HG03039 (cell line): ENCODE measurements around the gene TMEM143.
"Not testable (repeated sequence)": the region's sequence is repeated elsewhere in the genome, so short reads cannot be mapped to it uniquely, and the experiment has no call there.

Experiments used
- ATAC-seq: cut with Tn5 transposase; IDR thresholded peaks from one replicate; pipeline ENCODE4 v1.9.1; 2021; ENCODE audit warnings: mild to moderate bottlenecking, moderate library complexity; ENCODE audit not compliant: unreplicated experiment

TMEM143 gene

DNA sequence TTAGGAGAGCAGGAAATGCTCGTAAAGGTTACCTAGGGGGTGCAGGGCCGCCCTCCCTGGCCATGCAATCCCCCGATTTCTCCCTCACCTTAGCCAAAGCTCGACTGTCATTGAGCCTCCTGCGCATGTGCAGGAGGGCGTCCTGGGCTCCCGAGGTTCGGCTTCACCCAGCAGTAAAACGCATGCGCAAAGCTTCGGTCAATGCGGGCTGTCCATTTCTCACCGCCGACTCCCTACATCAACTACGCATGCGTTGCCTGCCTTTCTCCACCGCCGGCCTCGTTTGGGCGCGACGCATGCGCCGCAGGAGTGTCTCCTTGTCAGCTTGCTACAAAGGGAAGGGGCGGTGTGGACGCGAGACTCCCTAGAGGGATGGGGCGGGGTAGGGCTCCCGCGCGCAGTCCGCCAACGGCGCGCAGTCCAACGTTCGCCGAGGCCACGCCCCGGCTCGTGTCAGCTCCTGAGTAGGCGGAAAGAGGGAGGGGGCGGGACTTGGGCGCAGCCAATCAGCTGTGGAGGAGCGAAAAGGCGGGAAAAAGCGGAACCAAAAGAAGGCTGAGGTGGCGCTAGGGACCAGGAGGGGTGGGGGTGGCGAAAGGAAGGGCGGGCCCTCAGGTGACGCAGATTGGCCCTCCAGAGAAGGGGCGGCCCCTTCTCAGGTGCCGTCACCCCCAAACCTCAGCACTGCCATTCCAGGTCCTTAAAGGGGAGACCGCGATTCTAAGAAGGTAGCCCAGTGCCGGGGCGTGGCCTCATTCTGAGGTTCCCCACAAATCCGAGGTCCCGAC, at the start of gene TMEM143, which contains the start of gene SYNGR4:
TMEM143 (minus strand) TSS at position 131 of the 788 bp plus-strand sequence; CDS start at position 111, 20 bp downstream.
SYNGR4 (plus strand) TSS at position 558 of the 788 bp plus-strand sequence. CDS start 1,476 bp downstream, outside the sequence.
- ATAC-seq, result peak; percentile 64

- ATAC-seq, result no peak
These were observed 42.1 kb upstream of the TMEM143 start for GRCh38 chr19:48405850-48406249.

GRCh38 chr19:48405010-48405659, 41.4 kb upstream of the TMEM143 start:
- ATAC-seq, result no peak

DNA sequence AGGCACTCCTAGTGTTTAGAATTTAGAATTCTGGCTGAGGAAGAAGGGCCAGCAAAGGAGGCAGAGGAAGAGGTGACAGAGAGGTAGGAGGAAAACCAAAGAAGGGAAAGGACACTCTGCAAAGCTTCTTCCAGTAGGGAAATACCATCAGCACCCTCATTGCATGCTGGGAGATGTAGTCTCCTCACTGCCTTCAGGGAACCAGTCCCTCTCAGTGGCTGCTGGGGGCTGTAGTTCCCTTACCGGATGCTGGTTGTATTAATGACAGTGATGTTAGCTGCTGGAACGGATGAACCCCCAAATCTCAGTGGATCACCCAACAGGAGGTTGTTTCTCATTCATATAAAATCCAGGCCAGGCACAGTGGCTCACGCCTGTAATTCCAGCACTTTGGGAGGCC, 39.9 kb upstream of the TMEM143 start:
- no peak for ATAC-seq

DNA sequence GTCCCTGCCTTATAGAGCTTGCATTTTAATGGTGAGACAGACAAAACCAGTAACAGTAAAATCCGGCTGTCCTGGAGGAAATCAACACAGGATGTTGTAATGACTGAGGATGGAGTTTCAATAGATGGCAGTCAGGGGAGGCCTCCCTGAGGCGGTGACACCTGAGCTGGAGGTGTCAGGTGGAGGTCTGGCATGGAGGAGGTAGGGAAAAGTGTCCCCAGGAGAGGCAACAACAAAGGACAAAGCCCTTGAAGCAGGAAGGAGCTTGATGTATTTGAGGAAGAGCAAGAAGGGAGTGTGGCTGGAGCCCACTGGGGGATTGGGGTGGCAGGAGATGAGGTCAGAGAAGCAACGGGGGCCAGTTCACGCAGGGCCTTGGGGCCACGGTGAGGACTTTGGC, 37.5 kb upstream of the TMEM143 start:
- ATAC-seq, result no peak

GRCh38 chr19:48400018-48400742, 36.4 kb upstream of the TMEM143 start:
- ATAC-seq, result no peak

DNA sequence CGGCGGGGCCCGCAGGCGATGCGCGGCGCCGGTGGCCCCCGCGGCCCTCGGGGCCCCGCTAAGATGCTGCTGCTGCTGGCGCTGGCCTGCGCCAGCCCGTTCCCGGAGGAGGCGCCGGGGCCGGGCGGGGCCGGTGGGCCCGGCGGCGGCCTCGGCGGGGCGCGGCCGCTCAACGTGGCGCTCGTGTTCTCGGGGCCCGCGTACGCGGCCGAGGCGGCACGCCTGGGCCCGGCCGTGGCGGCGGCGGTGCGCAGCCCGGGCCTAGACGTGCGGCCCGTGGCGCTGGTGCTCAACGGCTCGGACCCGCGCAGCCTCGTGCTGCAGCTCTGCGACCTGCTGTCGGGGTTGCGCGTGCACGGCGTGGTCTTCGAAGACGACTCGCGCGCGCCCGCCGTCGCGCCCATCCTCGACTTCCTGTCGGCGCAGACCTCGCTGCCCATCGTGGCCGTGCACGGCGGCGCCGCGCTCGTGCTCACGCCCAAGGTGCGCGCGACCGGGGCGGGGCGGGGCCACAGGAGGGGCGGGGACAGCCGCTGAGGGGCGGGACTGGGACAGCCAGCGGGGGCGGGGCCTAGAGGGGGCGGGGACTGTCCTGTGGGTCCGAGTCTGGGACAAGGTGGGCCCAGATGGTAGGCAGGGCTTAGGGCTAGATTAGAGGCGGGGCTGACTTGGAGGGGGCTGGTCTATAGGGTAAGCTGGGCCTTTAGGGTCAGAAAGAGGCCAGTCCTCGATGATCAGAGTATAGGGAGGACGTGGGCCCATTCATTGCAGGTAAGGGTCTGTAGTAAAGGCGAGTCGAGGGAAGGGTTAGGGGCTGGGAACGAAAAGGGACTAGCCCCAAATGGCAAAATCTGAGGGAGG, 34.9 kb upstream of the TMEM143 start:
- ATAC-seq, result peak; percentile 57

DNA sequence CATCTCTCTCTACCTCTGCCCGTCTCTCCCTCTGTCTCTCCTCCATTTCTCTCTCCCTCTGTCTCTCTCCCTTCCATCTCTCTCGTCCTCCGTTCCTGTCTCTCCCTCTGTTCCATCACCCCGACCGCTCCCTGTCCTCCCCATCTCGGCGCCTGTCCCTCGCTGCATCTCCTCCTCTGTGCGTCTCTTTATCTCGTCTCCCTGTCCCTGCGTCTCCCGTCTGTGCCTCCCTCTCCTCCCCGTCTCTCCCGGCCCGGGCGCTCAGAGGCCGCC, 34.3 kb upstream of the TMEM143 start:
- ATAC-seq, result no peak

DNA sequence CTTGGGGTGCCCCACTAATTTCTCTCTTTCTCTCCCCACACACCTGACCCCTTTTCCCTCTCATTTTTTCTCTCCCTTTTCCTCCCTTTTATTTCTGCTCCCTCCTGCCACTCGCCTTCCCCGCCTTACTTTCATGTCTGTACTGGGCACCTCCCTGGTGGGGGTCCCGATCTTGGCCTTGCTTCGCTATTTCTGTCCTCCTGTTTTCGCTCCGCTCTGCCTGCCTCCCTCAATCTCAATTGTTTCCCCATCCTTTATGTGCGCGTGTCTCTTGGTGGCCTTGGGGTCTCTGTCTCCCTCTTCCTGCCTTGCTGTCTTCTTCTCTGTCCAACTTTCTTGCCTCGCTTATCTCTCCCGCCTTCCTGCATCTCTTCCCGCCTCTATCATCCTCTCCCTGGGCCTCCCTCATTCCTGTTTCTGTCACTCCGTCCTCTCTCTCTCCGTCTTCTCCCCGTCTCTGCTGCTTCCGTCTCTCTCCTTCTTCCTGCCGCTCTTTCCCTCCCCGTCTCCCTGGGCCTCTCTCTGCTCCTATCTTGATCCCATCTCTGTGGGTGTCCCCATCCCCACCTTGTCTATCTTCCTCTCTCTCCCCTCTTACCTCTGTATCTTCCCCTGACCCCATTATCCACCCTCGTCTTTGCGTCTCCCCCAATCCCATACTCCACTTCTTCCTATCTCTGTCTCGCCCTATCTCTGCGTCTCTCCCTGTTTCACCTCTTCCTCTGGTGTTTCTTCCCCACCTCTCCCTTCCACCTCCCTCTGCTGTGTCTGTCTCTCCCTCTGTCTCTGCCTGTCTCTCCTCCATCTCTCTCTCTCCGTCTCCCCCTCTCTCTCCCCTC, 33.7 kb upstream of the TMEM143 start:
- ATAC-seq, result no peak

DNA sequence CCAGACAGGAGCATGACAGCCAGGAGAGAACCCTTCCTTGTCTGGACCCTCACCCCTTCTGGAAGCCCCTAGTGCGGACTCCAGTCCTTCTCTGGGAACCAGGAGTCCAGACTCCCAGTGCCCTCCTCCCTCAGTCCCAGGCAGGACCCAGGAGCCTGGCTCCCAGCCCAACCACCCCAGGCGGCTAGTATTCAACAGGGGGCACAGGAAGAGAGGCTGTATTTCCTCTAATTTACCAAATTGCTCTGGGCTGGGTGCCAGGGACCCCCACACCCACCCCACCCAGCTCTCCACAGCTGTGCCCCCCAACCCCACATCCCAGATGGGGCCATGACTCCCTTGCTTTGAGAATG, 33.1 kb upstream of the TMEM143 start:
- ATAC-seq, result no peak

DNA sequence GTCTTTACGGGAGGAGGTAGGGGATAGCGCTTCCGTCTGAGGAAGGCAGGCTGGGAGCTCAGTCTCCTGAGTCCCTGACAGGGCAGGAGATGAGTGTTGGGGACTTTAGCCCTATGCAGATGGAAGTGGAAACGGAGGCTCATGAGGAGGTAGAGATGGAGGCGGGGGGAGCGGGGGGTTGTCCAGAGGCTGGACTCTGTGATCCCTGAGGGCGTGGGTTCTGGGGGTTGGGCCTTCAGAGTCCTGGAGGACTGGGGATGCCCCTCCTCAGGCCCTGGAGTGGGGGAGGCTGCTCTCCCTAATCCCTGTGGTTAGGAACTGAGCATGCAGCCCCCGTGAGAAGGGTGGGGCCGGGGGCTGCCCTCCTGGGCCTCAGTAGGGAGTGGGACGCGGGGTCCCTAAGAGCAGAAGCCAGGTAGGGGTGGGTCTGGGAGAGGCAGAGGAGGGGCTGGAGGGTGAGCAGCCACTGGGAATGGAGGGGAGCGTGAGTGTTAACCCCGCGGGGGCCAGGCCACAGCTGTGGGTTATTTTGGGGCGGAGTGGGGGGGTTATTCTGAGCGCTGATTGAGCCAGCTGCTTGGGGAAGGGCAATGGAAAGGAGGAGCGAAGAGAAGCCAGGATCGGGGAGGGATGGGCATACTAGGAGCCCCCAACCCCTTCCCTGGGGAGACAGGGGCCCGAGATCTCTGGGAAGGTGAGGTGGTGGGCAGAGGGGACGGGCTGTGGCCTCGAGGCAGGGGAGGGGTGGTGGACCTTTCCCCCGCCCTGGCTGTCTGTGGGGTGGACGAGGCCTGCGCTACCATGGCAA, 32.5 kb upstream of the TMEM143 start:
- ATAC-seq, result no peak

- ATAC-seq, result no peak
These were observed 31.8 kb upstream of the TMEM143 start for GRCh38 chr19:48395499-48395898.

- ATAC-seq, result no peak
These were observed 31.4 kb upstream of the TMEM143 start for GRCh38 chr19:48395170-48395455.

- ATAC-seq, result no peak
These were observed 30.8 kb upstream of the TMEM143 start for GRCh38 chr19:48394331-48395169.

DNA sequence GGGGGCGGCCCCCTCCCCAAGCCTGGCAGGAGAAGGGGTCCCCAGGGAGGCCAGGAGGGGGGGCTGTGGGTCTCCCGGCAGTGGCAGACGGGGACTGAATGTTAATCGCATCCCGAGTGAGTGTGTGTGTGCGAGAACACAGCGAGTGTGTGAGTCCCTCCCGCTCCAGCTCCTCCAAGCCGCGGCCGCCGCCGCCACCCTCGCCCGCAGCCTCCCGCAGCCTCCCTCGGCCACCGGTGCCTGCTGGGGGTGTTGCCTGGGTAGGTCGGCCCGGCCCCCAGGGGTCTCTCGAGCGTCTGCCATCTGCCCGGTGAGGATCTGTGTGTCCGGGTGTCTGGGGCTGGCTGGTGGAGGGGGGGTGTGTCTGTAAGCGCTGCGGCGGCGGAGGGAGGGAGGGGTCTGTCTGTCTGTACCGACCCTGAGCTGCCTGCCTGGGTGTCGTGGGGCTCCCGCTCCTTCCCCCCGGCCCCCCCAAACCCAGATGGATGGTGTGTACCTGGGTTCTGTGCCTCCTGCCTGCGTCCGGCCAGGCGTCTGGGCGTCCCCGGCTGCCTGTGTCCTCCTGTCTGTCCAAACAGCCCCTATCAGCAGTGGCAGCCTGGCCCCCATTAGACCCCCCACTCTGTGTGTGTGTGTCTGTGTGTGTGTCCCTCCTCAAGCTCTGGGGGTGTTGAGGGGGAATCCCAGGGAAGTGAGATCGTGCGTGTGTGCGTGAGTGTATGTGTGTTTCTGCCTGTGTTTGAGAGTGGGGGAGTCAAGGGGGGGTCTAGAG, 30.0 kb upstream of the TMEM143 start, which contains the start of gene GRIN2D:
GRIN2D (plus strand) TSS at position 110 of the 772 bp plus-strand sequence. CDS start 4,725 bp downstream, outside the sequence.
- no peak for ATAC-seq

GRCh38 chr19:48392860-48393558, 29.3 kb upstream of the TMEM143 start:
- no peak for ATAC-seq

- not testable (repeated sequence) for ATAC-seq
These were observed 28.2 kb upstream of the TMEM143 start for GRCh38 chr19:48392006-48392344.
